GM10248 (cell line): ENCODE results near the gene OR1J4.

Source experiments
- CTCF ChIA-PET: fragments of 300-600 bp; sonication (Branson Sonifier 250); formaldehyde crosslinking; extraction: SDS; loops from one replicate; lab custom pipeline; 2021; ENCODE audit warnings: antibody characterized with exemption; lab: Yijun Ruan, JAX
- POLR2A ChIA-PET: fragments of 350-650 bp; sonication (Branson Sonifier 250); formaldehyde crosslinking; extraction: SDS; loops from one replicate; lab custom pipeline; 2020; ENCODE audit warnings: antibody characterized with exemption; lab: Yijun Ruan, JAX
- DNase-seq: peaks from one replicate; pipeline ENCODE4 v3.0.0; 2012; ENCODE audit errors: extremely low spot score
- TF ChIP-seq, protein P1 (sequence below): IDR thresholded peaks from 2 replicates; pipeline ENCODE4 v1.5.1; 2012; ENCODE audit warnings: mild to moderate bottlenecking, low read depth; ENCODE audit errors: extremely low read depth, missing control alignments, control extremely low read depth

The OR1J4 gene

GRCh38 chr9:122518841-122519240 is at the start of gene OR1J4:
TSS of gene OR1J4 (plus strand) at chr9:122519141. CDS start at chr9:122519141, 0 bp downstream.
- POLR2A ChIA-PET = no interaction called here
- no peak for DNase-seq
- CTCF ChIA-PET = interaction anchor here (1.0 to 1.9 kb wide), 2 partner anchors 23 kb away, joined by 3 to 4 read pairs; no protein-coding TSS in a partner anchor
- TF ChIP-seq, protein P1, sequence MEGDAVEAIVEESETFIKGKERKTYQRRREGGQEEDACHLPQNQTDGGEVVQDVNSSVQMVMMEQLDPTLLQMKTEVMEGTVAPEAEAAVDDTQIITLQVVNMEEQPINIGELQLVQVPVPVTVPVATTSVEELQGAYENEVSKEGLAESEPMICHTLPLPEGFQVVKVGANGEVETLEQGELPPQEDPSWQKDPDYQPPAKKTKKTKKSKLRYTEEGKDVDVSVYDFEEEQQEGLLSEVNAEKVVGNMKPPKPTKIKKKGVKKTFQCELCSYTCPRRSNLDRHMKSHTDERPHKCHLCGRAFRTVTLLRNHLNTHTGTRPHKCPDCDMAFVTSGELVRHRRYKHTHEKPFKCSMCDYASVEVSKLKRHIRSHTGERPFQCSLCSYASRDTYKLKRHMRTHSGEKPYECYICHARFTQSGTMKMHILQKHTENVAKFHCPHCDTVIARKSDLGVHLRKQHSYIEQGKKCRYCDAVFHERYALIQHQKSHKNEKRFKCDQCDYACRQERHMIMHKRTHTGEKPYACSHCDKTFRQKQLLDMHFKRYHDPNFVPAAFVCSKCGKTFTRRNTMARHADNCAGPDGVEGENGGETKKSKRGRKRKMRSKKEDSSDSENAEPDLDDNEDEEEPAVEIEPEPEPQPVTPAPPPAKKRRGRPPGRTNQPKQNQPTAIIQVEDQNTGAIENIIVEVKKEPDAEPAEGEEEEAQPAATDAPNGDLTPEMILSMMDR = no peak

GRCh38 chr9:122474561-122474960 is 44.4 kb upstream of the OR1J4 start:
- TF ChIP-seq, protein P1 = no peak
- ChIA-PET POLR2A (no interaction called here), CTCF (interaction anchor here (2.0 to 2.9 kb wide), 2 partner anchors 9 to 24 kb away, joined by 5 to 9 read pairs; no protein-coding TSS in a partner anchor)
- DNase-seq = no peak

DNA sequence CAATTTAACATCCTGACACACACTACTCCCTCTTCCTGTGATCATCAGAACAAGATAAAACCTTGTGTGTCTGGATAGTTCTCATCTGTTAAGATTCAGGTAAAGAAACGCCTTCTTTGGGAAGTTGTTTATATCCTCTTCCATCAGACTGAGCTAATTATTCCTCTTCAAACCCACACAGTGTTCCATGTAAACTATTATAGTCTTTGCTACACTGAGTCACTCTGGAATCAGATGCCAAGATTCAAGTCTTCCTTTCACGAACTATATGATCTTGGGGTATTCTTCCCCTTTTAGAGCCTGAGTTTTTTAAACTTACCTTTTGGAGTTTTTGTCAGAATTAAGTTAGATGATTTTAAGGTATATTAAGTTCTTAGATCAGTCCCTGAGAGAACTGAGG is 43.2 kb upstream of the OR1J4 start:
- no peak for DNase-seq
- TF ChIP-seq, protein P1 = no peak
- ChIA-PET POLR2A (no interaction called here), CTCF (interaction anchor here (0.7 to 2.9 kb wide), 4 partner anchors 10 to 879 kb away, joined by 3 to 9 read pairs (median 4); no protein-coding TSS in a partner anchor)

GRCh38 chr9:122477346-122477745 is 41.6 kb upstream of the OR1J4 start:
- DNase-seq = no peak
- ChIA-PET POLR2A (no interaction called here), CTCF (interaction anchor here (1.1 kb wide), 1 partner anchor 13 kb away, joined by 3 read pairs; no protein-coding TSS in a partner anchor)
- TF ChIP-seq, protein P1 = no peak

- TF ChIP-seq, protein P1 = no peak
- ChIA-PET CTCF (interaction anchor here (1.1 kb wide), 1 partner anchor 14 kb away, joined by 3 read pairs; no protein-coding TSS in a partner anchor), POLR2A (no interaction called here)
- DNase-seq = no peak
Observed at GRCh38 chr9:122477826-122478225, 41.1 kb upstream of the OR1J4 start, which contains the start of gene OR1J1. TSS of gene OR1J1 (minus strand) at chr9:122477926. CDS start at chr9:122477926, 0 bp downstream.

GRCh38 chr9:122479062-122479461 is 39.9 kb upstream of the OR1J4 start:
- ChIA-PET CTCF (interaction anchor here (1.0 to 1.9 kb wide), 5 partner anchors 7 to 330 kb away, joined by 3 to 9 read pairs (median 4); no protein-coding TSS in a partner anchor), POLR2A (no interaction called here)
- no peak for DNase-seq
- TF ChIP-seq, protein P1 = no peak
